SU-DHL-6 (cell line): Measurements from ENCODE around the gene STARD10.

Source experiments
- H2AFZ ChIP-seq: fragments of 200-600 bp; sonication (generic); 2 replicates; pipeline ENCODE4 v1.6.1; 2014; ENCODE audit warnings: low read depth, mild to moderate bottlenecking, moderate library complexity, mixed read lengths, antibody characterized with exemption, low read length; ENCODE audit not compliant: severe bottlenecking
- H3F3A ChIP-seq: fragments of 200-600 bp; shearing (Covaris generic); 2 replicates; pipeline ENCODE4 v1.6.0; 2016; ENCODE audit warnings: antibody characterized with exemption, mild to moderate bottlenecking; ENCODE audit not compliant: insufficient read depth
- H3K27ac ChIP-seq: fragments of 200-600 bp; sonication (generic); 2 replicates; pipeline ENCODE4 v1.5.1; 2016; ENCODE audit warnings: low read depth, mild to moderate bottlenecking, low read length, moderate library complexity, mixed read lengths
- H3K27me3 ChIP-seq: fragments of 200-600 bp; sonication (generic), shearing (Covaris generic); 2 replicates; pipeline ENCODE4 v1.6.0; 2014; ENCODE audit warnings: mild to moderate bottlenecking, low read length
- H3K36me3 ChIP-seq: fragments of 200-600 bp; sonication (generic); 2 replicates; pipeline ENCODE4 v1.6.1; 2014; ENCODE audit warnings: mild to moderate bottlenecking, low read length, mixed read lengths
- H3K4me2 ChIP-seq: fragments of 300-600, 200-600 bp; shearing (Covaris generic), sonication (generic); 2 replicates; pipeline ENCODE4 v1.6.0; 2014; ENCODE audit warnings: low read length, low read depth, mild to moderate bottlenecking; ENCODE audit not compliant: poor library complexity, severe bottlenecking
- H3K4me3 ChIP-seq: fragments of 200-600 bp; sonication (generic); 2 replicates; pipeline ENCODE4 v1.5.1; 2014; ENCODE audit warnings: antibody characterized with exemption, low read length, mild to moderate bottlenecking, mixed read lengths; ENCODE audit not compliant: insufficient read depth, poor library complexity, severe bottlenecking
- H3K79me2 ChIP-seq: fragments of 200-600 bp; sonication (generic); 2 replicates; pipeline ENCODE4 v1.6.1; 2014; ENCODE audit warnings: mild to moderate bottlenecking, low read length, moderate library complexity; ENCODE audit not compliant: insufficient read depth
- H3K9ac ChIP-seq: fragments of 200-600 bp; sonication (generic); 2 replicates; pipeline ENCODE4 v1.7.0; 2014; ENCODE audit warnings: mild to moderate bottlenecking, low read length
- H3K9me2 ChIP-seq: fragments of 200-600 bp; sonication (generic); replicated peaks from 2 replicates; pipeline ENCODE4 v1.6.1; 2014; ENCODE audit warnings: low read length; ENCODE audit not compliant: insufficient read depth
- H3K9me3 ChIP-seq: fragments of 200-600 bp; sonication (generic); 2 replicates; pipeline ENCODE4 v1.6.1; 2014; ENCODE audit warnings: low read length, mixed read lengths; ENCODE audit not compliant: insufficient read depth
- H4K20me1 ChIP-seq: fragments of 200-600 bp; sonication (generic); 2 replicates; pipeline ENCODE4 v1.6.1; 2014; ENCODE audit warnings: low read depth, mild to moderate bottlenecking, antibody characterized with exemption, low read length, moderate library complexity, mixed read lengths
- CTCF ChIP-seq: fragments of 200-600 bp; sonication (generic); IDR thresholded peaks from one replicate; pipeline ENCODE4 v1.5.1; 2017; ENCODE audit warnings: antibody characterized with exemption, mild to moderate bottlenecking, low read length, moderate library complexity; ENCODE audit not compliant: insufficient read depth, poor library complexity, severe bottlenecking
- EZH2phosphoT487 ChIP-seq: fragments of 200-600 bp; sonication (generic), shearing (Covaris generic); conservative IDR thresholded peaks from 2 replicates; pipeline ENCODE4 v1.6.1; 2018; ENCODE audit warnings: mild to moderate bottlenecking, antibody characterized with exemption, low read length, moderate library complexity, mixed read lengths

The STARD10 gene

GRCh38 chr11:72763823-72764222 is 30.0 kb downstream of the STARD10 start:
- H3K9me3 ChIP-seq, result no peaks in the 10 kb centered on the region
- H3K36me3 ChIP-seq, result no peaks in the 10 kb centered on the region
- no peaks in the 10 kb centered on the region for H3K27me3 ChIP-seq
- H3K4me2 ChIP-seq, result no peak overlapping the region
- no peak overlapping the region for H3K9ac ChIP-seq
- H3K9me2 ChIP-seq, result no peaks in the 10 kb centered on the region
- H3K4me3 ChIP-seq, result no peak overlapping the region
- TF ChIP-seq EZH2phosphoT487 (no peak), CTCF (no peak)
- no peaks in the 10 kb centered on the region for H3K79me2 ChIP-seq
- H2AFZ ChIP-seq, result no peak overlapping the region
- H4K20me1 ChIP-seq, result no peaks in the 10 kb centered on the region
- H3K27ac ChIP-seq, result no peak overlapping the region
- H3F3A ChIP-seq, result no peaks in the 10 kb centered on the region

DNA sequence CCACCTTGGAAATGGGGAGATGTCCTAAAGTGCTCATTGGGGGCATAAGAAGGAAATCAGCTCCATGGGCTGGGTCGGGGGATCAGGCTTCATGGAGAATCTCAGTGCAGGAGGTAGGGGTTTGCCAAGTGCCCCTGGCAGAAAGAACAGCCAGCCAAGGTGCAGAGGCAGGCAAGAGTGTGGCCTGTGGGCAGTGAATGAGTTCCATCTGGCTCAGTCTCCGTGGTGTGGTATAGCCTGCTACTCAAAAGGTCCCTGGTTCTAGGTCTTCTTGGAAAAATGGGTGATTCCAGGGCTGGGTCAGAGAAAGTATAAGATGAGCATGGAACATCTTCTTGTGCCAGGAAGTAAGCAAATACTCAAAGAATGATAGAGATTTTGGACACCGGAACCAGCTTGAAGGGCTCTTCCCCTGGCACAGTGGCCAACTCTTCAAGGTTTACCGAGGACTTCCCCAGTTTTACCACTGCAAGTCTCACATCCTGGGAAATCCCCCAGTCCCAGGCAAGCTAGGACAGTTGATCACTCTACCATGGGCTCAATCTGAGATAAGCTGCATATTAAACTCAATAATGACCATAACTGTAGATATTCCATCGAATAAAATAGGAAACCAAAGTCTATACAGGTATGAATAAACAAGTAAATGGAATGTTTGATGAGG is 31.1 kb downstream of the STARD10 start:
- H3F3A ChIP-seq, result no peaks in the 10 kb centered on the region
- H3K9me2 ChIP-seq, result no peaks in the 10 kb centered on the region
- no peaks in the 10 kb centered on the region for H3K36me3 ChIP-seq
- no peak for TF ChIP-seq EZH2phosphoT487
- no peak for TF ChIP-seq CTCF
- no peaks in the 10 kb centered on the region for H3K9me3 ChIP-seq
- H3K4me3 ChIP-seq, result no peak overlapping the region
- no peak overlapping the region for H3K9ac ChIP-seq
- H3K79me2 ChIP-seq, result no peaks in the 10 kb centered on the region
- H3K27ac ChIP-seq, result no peak overlapping the region
- no peaks in the 10 kb centered on the region for H3K27me3 ChIP-seq
- no peak overlapping the region for H2AFZ ChIP-seq
- H4K20me1 ChIP-seq, result no peaks in the 10 kb centered on the region
- H3K4me2 ChIP-seq, result no peak overlapping the region

DNA sequence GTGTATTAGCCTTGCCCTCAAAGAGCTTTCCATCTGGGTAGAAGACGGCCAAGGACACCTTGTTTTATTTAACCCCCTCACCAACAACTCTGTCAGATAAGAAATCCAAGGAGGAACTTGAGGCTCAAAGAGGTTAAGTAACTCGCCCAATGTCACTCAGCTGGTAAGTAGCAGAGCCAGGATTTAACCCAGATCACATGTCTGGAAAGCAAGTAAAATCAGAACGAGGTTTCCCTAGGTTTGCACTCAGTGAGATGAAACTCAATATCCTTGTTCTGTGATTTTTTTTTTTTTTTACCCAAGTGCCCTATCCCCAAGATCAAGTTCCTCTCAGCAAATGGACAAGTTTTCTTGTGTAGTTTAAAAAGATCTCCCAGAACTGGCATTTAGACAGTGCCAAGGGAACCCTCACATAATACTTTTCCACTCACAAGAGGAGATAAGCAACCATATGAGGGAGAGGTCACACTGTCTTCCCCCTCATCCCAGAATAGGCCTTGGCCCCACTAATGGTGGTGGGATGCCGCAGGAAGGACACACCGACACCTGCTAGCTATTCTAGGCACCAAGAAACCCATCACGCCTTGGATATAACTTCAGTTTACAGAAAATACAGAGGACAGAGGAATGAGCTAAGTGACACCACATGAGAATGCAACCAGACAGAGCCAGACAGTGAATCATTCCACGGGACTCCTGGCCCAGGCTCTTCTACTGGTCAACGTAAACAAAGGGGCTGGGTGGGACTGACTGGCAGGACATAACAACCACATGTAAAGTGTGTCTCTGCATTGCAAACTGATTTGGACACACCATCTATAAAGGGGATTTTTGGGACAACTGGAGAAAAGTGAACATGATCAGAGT is 33.1 kb downstream of the STARD10 start:
- Histone ChIP-seq H2AFZ (no peak overlapping the region), H3K4me2 (no peak overlapping the region), H3K4me3 (no peak overlapping the region), H3K9me3 (no peaks in the 10 kb centered on the region), H3K27ac (no peak overlapping the region), H3K9me2 (no peaks in the 10 kb centered on the region), H3K36me3 (no peaks in the 10 kb centered on the region), H3K79me2 (no peaks in the 10 kb centered on the region), H3K9ac (no peak overlapping the region), H3F3A (no peaks in the 10 kb centered on the region), H4K20me1 (no peaks in the 10 kb centered on the region), H3K27me3 (no peaks in the 10 kb centered on the region)
- no peak for TF ChIP-seq CTCF
- TF ChIP-seq EZH2phosphoT487, result no peak
